Measurements from ENCODE around the gene RAB40C.

RAB40C gene

GRCh38 chr16:566475-567372 lies 23.1 kb upstream of the RAB40C start, which contains the start of gene NHLRC4:
TSS of gene NHLRC4 (plus strand) at chr16:567005. CDS start at chr16:568048, 1,043 bp downstream.
- Histone ChIP-seq H3K36me3 (ENCODE audit: control insufficient read depth, insufficient read depth, low read length) (no peaks in the 10 kb centered on the region), H3K27me3 (ENCODE audit: control insufficient read depth, insufficient read depth, low read length) (peaks cover 1% of the 10 kb centered on the region; the same call in 1 of the 2 replicates), H3K4me3 (ENCODE audit: low read length) (no peak within 1 kb of the TSS), H3K4me1 (ENCODE audit: control insufficient read depth, insufficient read depth, low read length) (peaks cover 3% of the 10 kb centered on the region), H3K27ac (ENCODE audit: low read length) (no peak within 1 kb of the TSS), H3K9me3 (ENCODE audit: control insufficient read depth, insufficient read depth, low read length) (no peaks in the 10 kb centered on the region)
- DNase-seq (ENCODE audit: low read depth, low spot score), result no peak
- WGBS (ENCODE audit: insufficient coverage, insufficient read length), result no CpG with 5 or more reads among the region's 26 CpGs

- Histone ChIP-seq H3K27ac (ENCODE audit: low read length) (no peak overlapping the region), H3K4me3 (ENCODE audit: low read length) (no peak overlapping the region)
- no peak for DNase-seq (ENCODE audit: low read depth, low spot score)
Observed at GRCh38 chr16:567373-568256, 22.3 kb upstream of the RAB40C start.

GRCh38 chr16:568401-569258 lies 21.2 kb upstream of the RAB40C start:
- Histone ChIP-seq H3K36me3 (ENCODE audit: control insufficient read depth, insufficient read depth, low read length) (no peaks in the 10 kb centered on the region), H3K27me3 (ENCODE audit: control insufficient read depth, insufficient read depth, low read length) (no peaks in the 10 kb centered on the region), H3K4me3 (ENCODE audit: low read length) (no peak overlapping the region; the same call in 1 of the 2 replicates), H3K9me3 (ENCODE audit: control insufficient read depth, insufficient read depth, low read length) (no peaks in the 10 kb centered on the region), H3K27ac (ENCODE audit: low read length) (no peak overlapping the region), H3K4me1 (ENCODE audit: control insufficient read depth, insufficient read depth, low read length) (peaks cover 3% of the 10 kb centered on the region)
- no peak for DNase-seq (ENCODE audit: low read depth, low spot score)
- no CpG with 5 or more reads among the region's 11 CpGs for WGBS (ENCODE audit: insufficient coverage, insufficient read length)

More at GRCh38 chr16:567373-568256, 22.3 kb upstream of the RAB40C start:
- H3K36me3 ChIP-seq (ENCODE audit: control insufficient read depth, insufficient read depth, low read length), result no peaks in the 10 kb centered on the region
- no peaks in the 10 kb centered on the region for H3K9me3 ChIP-seq (ENCODE audit: control insufficient read depth, insufficient read depth, low read length)
- WGBS (ENCODE audit: insufficient coverage, insufficient read length), result no CpG with 5 or more reads among the region's 35 CpGs
- H3K4me1 ChIP-seq (ENCODE audit: control insufficient read depth, insufficient read depth, low read length), result peaks cover 3% of the 10 kb centered on the region
- H3K27me3 ChIP-seq (ENCODE audit: control insufficient read depth, insufficient read depth, low read length), result no peaks in the 10 kb centered on the region

GRCh38 chr16:569445-570254 lies 20.2 kb upstream of the RAB40C start, which contains the start of gene PIGQ:
TSS of gene PIGQ (plus strand) at chr16:569968. CDS start at chr16:574075, 4,107 bp downstream.
- Histone ChIP-seq H3K4me1 (ENCODE audit: control insufficient read depth, insufficient read depth, low read length) (peaks cover 3% of the 10 kb centered on the region), H3K9me3 (ENCODE audit: control insufficient read depth, insufficient read depth, low read length) (no peaks in the 10 kb centered on the region), H3K27ac (ENCODE audit: low read length) (no peak within 1 kb of the TSS), H3K36me3 (ENCODE audit: control insufficient read depth, insufficient read depth, low read length) (peaks cover 5% of the 10 kb centered on the region; the same call in 1 of the 2 replicates), H3K4me3 (ENCODE audit: low read length) (peak within 1 kb of the TSS; percentile 52; the same call in 1 of the 2 replicates), H3K27me3 (ENCODE audit: control insufficient read depth, insufficient read depth, low read length) (no peaks in the 10 kb centered on the region)
- no peak for DNase-seq (ENCODE audit: low read depth, low spot score)
- WGBS (ENCODE audit: insufficient coverage, insufficient read length), result no CpG with 5 or more reads among the region's 87 CpGs

- Histone ChIP-seq H3K27ac (ENCODE audit: low read length) (no peak overlapping the region), H3K27me3 (ENCODE audit: control insufficient read depth, insufficient read depth, low read length) (no peaks in the 10 kb centered on the region)
- no CpG with 5 or more reads among the region's 27 CpGs for WGBS (ENCODE audit: insufficient coverage, insufficient read length)
Observed at GRCh38 chr16:572865-573650, 16.8 kb upstream of the RAB40C start.

GRCh38 chr16:574021-574760 lies 15.7 kb upstream of the RAB40C start:
- WGBS (ENCODE audit: insufficient coverage, insufficient read length), result no CpG with 5 or more reads among the region's 46 CpGs
- Histone ChIP-seq H3K4me3 (ENCODE audit: low read length) (no peak overlapping the region), H3K27ac (ENCODE audit: low read length) (no peak overlapping the region), H3K9me3 (ENCODE audit: control insufficient read depth, insufficient read depth, low read length) (no peaks in the 10 kb centered on the region), H3K36me3 (ENCODE audit: control insufficient read depth, insufficient read depth, low read length) (peaks cover 9% of the 10 kb centered on the region; the same call in 1 of the 2 replicates), H3K27me3 (ENCODE audit: control insufficient read depth, insufficient read depth, low read length) (no peaks in the 10 kb centered on the region), H3K4me1 (ENCODE audit: control insufficient read depth, insufficient read depth, low read length) (peaks cover 3% of the 10 kb centered on the region; the same call in 1 of the 2 replicates)
- no peak for DNase-seq (ENCODE audit: low read depth, low spot score)

More at GRCh38 chr16:572865-573650, 16.8 kb upstream of the RAB40C start:
- peaks cover 9% of the 10 kb centered on the region; the same call in 1 of the 2 replicates for H3K36me3 ChIP-seq (ENCODE audit: control insufficient read depth, insufficient read depth, low read length)
- no peak for DNase-seq (ENCODE audit: low read depth, low spot score)
- H3K9me3 ChIP-seq (ENCODE audit: control insufficient read depth, insufficient read depth, low read length), result no peaks in the 10 kb centered on the region
- H3K4me1 ChIP-seq (ENCODE audit: control insufficient read depth, insufficient read depth, low read length), result peaks cover 2% of the 10 kb centered on the region
- H3K4me3 ChIP-seq (ENCODE audit: low read length), result no peak overlapping the region

- Histone ChIP-seq H3K4me1 (ENCODE audit: control insufficient read depth, insufficient read depth, low read length) (peaks cover 3% of the 10 kb centered on the region; the same call in 1 of the 2 replicates), H3K27ac (ENCODE audit: low read length) (no peak overlapping the region), H3K9me3 (ENCODE audit: control insufficient read depth, insufficient read depth, low read length) (no peaks in the 10 kb centered on the region), H3K4me3 (ENCODE audit: low read length) (no peak overlapping the region), H3K27me3 (ENCODE audit: control insufficient read depth, insufficient read depth, low read length) (no peaks in the 10 kb centered on the region), H3K36me3 (ENCODE audit: control insufficient read depth, insufficient read depth, low read length) (peaks cover 9% of the 10 kb centered on the region; the same call in 1 of the 2 replicates)
- DNase-seq (ENCODE audit: low read depth, low spot score), result no peak
- WGBS (ENCODE audit: insufficient coverage, insufficient read length), result no CpG with 5 or more reads among the region's 36 CpGs
Observed at GRCh38 chr16:575354-576196, 14.3 kb upstream of the RAB40C start.
